Nasal cavity respiratory epithelium epithelial cell of viscerocranial mucosa (primary cell): ENCODE results near the gene PPIH. TPM values are rescaled to one million over a fixed set of nuclear protein-coding genes. Genes with fewer than 3 reads are reported as not detected.

Experiments
- total RNA-seq: library from RNA; depleted of rRNA; stranded (reverse); fragments of >200 nt; gene quantifications from 2 replicates; pipeline ENCODE4 v1.2.3, GENCODE V29; 2014

PPIH gene
- total RNA-seq, result 20.5 and 28.7 TPM in 2 replicates

DNA sequence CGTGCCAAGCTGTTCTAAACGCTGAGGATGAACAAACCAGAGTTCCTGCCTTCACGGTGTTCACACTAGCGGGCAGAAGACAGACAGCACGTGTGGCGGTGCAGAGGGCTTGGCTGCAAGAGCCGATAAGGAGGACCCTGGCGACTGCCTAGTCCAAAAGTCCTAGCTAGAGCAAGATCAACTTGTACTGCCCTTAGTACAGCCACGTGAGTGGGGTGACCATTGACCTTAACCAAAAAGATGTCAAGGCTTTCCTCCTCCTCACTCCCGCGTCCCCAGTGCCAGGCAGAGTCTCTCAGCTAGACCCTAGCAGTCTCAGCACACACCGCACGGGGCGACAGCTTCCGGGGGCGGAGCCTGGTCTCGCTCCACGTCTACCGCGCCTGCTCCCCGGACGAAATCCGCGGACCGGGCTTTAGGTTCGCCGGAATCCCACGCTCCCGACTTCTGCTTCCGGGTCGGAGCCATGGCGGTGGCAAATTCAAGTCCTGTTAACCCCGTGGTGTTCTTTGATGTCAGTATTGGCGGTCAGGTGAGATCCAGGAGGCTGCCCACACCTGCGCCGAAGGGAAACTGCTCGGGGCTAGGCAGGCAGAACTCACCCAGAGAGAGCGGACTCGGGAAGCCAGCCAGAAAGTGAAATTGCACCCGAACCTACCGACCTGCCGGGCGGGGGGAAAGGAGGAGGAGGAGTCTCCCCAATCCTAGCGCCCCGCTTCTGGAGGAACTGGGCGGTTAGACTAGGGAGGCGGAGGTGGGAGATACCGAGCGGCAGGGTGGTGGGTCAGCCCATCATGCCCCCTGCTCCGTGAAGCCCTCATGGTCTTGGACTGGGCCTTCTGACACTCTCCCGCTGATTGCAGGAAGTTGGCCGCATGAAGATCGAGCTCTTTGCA, at the start of gene PPIH:
Gene PPIH, plus strand, starts transcription at position 443 of the 896 bp plus-strand sequence. Its CDS starts 24 bp downstream, at position 467.

DNA sequence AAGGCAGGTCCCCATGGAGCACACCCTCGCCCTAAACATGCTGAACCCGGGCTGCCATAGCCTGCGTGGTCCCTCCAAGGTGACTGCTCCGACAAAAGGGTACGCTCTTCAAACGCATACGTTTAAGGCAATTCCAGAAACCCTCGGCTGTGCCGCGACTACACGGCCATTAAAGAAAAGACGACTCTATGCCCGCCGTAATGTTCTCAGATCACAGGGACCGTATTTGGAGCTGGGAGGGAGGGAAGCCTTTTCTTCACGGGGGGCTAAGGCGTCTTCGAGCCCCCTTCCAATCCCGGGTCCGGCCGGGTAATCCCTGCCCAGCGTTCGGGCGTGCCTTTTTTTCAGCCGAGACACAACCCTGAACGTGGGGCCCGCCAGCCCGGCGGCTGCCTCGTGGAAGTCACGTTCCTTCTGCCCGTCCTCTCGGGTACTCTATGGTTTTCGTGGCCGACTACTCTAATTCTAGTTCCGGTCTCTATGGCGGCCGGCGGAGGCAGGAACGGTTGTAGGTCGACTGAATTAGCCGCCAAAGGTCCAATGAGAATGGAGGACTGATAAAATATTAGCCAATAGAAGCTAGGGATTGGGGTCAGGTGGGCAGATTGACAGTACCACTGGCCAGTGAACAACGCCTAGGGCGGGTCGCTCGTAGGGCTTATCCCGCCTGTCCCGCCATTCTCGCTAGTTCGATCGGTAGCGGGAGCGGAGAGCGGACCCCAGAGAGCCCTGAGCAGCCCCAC, 23.7 kb downstream of the PPIH start, which contains the start of gene YBX1:
Gene YBX1, plus strand, starts transcription at position 678 of the 743 bp plus-strand sequence. CDS start 148 bp downstream, outside the sequence.

Other genes starting within 250 kb of the PPIH start
- gene ZMYND12, start 202.4 kb upstream of the PPIH start, total RNA-seq, result 0.68 and 1.00 TPM in 2 replicates
- gene PPCS, start 201.9 kb upstream of the PPIH start, total RNA-seq, result 43.6 and 75.5 TPM in 2 replicates
- gene CCDC30, start 195.1 kb upstream of the PPIH start, total RNA-seq, result 0.34 and 1.1 TPM in 2 replicates
- 832 and 1,240 TPM in 2 replicates for gene YBX1, start 24.0 kb downstream of the PPIH start, total RNA-seq
- 0.07 TPM in 1 of 2 replicates, not detected in the other for gene CLDN19, start 81.8 kb downstream of the PPIH start, total RNA-seq
- 16.1 and 26.2 TPM in 2 replicates for gene P3H1, start 108.6 kb downstream of the PPIH start, total RNA-seq
- gene C1orf50, start 108.8 kb downstream of the PPIH start, total RNA-seq, result 4.4 and 4.6 TPM in 2 replicates
- 0.07 and 0.34 TPM in 2 replicates for gene TMEM269, start 126.6 kb downstream of the PPIH start, total RNA-seq
- 5.8 and 6.4 TPM in 2 replicates for gene ERMAP, start 158.7 kb downstream of the PPIH start, total RNA-seq
- gene SVBP, start 159.0 kb downstream of the PPIH start, total RNA-seq, result 10.7 and 19.8 TPM in 2 replicates
- 4.4 and 7.7 TPM in 2 replicates for gene ZNF691, start 188.2 kb downstream of the PPIH start, total RNA-seq